ENCODE data around the gene ZBTB20. TPM values are rescaled to one million over a fixed set of nuclear protein-coding genes. Genes with fewer than 3 reads are reported as not detected.
A peak's percentile ranks its signal among the peaks of the same experiment; 100 is the strongest.

ZBTB20 gene
- total RNA-seq, 1 experiment from 2014 or later = 12.8 TPM

DNA sequence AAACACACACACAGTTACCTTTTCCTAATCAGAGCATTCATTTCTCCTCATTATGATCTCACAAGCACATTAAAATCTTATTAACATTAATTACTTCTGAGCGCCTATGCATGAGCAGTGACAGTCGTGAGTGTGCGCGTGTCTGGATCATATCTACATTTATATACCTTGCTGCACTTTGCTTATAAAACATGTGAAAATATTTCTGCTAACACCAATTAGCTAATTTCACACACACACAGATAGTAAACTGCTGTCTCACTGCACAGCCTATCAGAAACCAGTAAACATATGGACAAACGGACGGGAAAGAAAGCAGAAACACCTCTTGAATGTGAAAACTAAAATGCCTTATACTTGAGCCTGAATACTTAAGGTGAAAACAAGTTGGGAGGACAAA lies 64.8 kb downstream of the ZBTB20 start:
- Mint-ChIP-seq H3K27me3 (ENCODE audit: insufficient read depth, unreplicated experiment) (no peaks in the 10 kb centered on the region), H3K4me1 (ENCODE audit: low read depth, unreplicated experiment) (no peaks in the 10 kb centered on the region), H3K36me3 (ENCODE audit: insufficient read depth, unreplicated experiment) (no peaks in the 10 kb centered on the region), H3K4me3 (ENCODE audit: unreplicated experiment) (no peak overlapping the region), H3K27ac (ENCODE audit: unreplicated experiment) (no peak overlapping the region), H3K9me3 (ENCODE audit: unreplicated experiment) (no peaks in the 10 kb centered on the region)
- Histone ChIP-seq H3K36me3 (ENCODE audit: control insufficient read depth, insufficient read depth, low read length) (no peaks in the 10 kb centered on the region), H3K4me1 (peaks cover 10% of the 10 kb centered on the region), H3K27me3 (replicated peaks; ENCODE audit: control insufficient read depth, insufficient read depth, low read length) (no peaks in the 10 kb centered on the region), H3K9me3 (no peaks in the 10 kb centered on the region), H3K4me3 (ENCODE audit: low read depth, low read length) (no peak overlapping the region)
- BruUV-seq (replicated peaks) = no TSS peak
- CTCF ChIA-PET = no interaction called here
- TF ChIP-seq, protein P1, sequence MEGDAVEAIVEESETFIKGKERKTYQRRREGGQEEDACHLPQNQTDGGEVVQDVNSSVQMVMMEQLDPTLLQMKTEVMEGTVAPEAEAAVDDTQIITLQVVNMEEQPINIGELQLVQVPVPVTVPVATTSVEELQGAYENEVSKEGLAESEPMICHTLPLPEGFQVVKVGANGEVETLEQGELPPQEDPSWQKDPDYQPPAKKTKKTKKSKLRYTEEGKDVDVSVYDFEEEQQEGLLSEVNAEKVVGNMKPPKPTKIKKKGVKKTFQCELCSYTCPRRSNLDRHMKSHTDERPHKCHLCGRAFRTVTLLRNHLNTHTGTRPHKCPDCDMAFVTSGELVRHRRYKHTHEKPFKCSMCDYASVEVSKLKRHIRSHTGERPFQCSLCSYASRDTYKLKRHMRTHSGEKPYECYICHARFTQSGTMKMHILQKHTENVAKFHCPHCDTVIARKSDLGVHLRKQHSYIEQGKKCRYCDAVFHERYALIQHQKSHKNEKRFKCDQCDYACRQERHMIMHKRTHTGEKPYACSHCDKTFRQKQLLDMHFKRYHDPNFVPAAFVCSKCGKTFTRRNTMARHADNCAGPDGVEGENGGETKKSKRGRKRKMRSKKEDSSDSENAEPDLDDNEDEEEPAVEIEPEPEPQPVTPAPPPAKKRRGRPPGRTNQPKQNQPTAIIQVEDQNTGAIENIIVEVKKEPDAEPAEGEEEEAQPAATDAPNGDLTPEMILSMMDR (IDR thresholded peaks at IDR 0.05; ENCODE audit: insufficient read depth in 1 of 2, low read depth in 1 of 2, low read length in 1 of 2, severe bottlenecking in 1 of 2, unreplicated experiment in 1 of 2) = no peak
- POLR2A ChIA-PET = no interaction called here
- DNase-seq = no peak
- intact Hi-C loops (cut with micrococcal nuclease; ENCODE audit: unreplicated experiment) = no loop called here

- intact Hi-C loops (cut with micrococcal nuclease; ENCODE audit: unreplicated experiment) = loop anchor here (1.0 kb wide), 1 partner anchor 254 kb away; no protein-coding TSS in a partner anchor
- H3K27me3 ChIP-seq (replicated peaks; ENCODE audit: control insufficient read depth, insufficient read depth, low read length) = no peaks in the 10 kb centered on the region
- CTCF ChIA-PET = no interaction called here
- H3K4me3 ChIP-seq (ENCODE audit: low read depth, low read length) = no peak overlapping the region
- no peak for DNase-seq
- TF ChIP-seq, protein P1 (IDR thresholded peaks at IDR 0.05; ENCODE audit: insufficient read depth in 1 of 2, low read depth in 1 of 2, low read length in 1 of 2, severe bottlenecking in 1 of 2, unreplicated experiment in 1 of 2) = peak in 1 of 2 experiments; percentile 5
- H3K4me1 ChIP-seq = peaks cover 12% of the 10 kb centered on the region
- POLR2A ChIA-PET = no interaction called here
- no peaks in the 10 kb centered on the region for H3K36me3 ChIP-seq (ENCODE audit: control insufficient read depth, insufficient read depth, low read length)
- no peaks in the 10 kb centered on the region for H3K9me3 Mint-ChIP-seq (ENCODE audit: unreplicated experiment)
- H3K4me3 Mint-ChIP-seq (ENCODE audit: unreplicated experiment) = no peak overlapping the region
- H3K27me3 Mint-ChIP-seq (ENCODE audit: insufficient read depth, unreplicated experiment) = no peaks in the 10 kb centered on the region
- no peak overlapping the region for H3K27ac Mint-ChIP-seq (ENCODE audit: unreplicated experiment)
- no TSS peak for BruUV-seq (replicated peaks)
- H3K4me1 Mint-ChIP-seq (ENCODE audit: low read depth, unreplicated experiment) = no peaks in the 10 kb centered on the region
- H3K36me3 Mint-ChIP-seq (ENCODE audit: insufficient read depth, unreplicated experiment) = no peaks in the 10 kb centered on the region
- no peaks in the 10 kb centered on the region for H3K9me3 ChIP-seq
Observed at GRCh38 chr3:115081444-115081843, 65.6 kb downstream of the ZBTB20 start.

- no peak overlapping the region for H3K4me3 Mint-ChIP-seq (ENCODE audit: unreplicated experiment)
- TF ChIP-seq, protein P1 (IDR thresholded peaks at IDR 0.05; ENCODE audit: insufficient read depth in 1 of 2, low read depth in 1 of 2, low read length in 1 of 2, severe bottlenecking in 1 of 2, unreplicated experiment in 1 of 2) = no peak
- ChIA-PET CTCF (no interaction called here), POLR2A (no interaction called here)
- Histone ChIP-seq H3K36me3 (ENCODE audit: control insufficient read depth, insufficient read depth, low read length) (no peaks in the 10 kb centered on the region), H3K4me1 (peaks cover 12% of the 10 kb centered on the region), H3K27me3 (replicated peaks; ENCODE audit: control insufficient read depth, insufficient read depth, low read length) (no peaks in the 10 kb centered on the region), H3K4me3 (ENCODE audit: low read depth, low read length) (no peak overlapping the region), H3K9me3 (no peaks in the 10 kb centered on the region)
- H3K27me3 Mint-ChIP-seq (ENCODE audit: insufficient read depth, unreplicated experiment) = peaks cover 5% of the 10 kb centered on the region
- intact Hi-C loops (cut with micrococcal nuclease; ENCODE audit: unreplicated experiment) = no loop called here
- H3K9me3 Mint-ChIP-seq (ENCODE audit: unreplicated experiment) = no peaks in the 10 kb centered on the region
- no peak for DNase-seq
- no peak overlapping the region for H3K27ac Mint-ChIP-seq (ENCODE audit: unreplicated experiment)
- no peaks in the 10 kb centered on the region for H3K4me1 Mint-ChIP-seq (ENCODE audit: low read depth, unreplicated experiment)
- no peaks in the 10 kb centered on the region for H3K36me3 Mint-ChIP-seq (ENCODE audit: insufficient read depth, unreplicated experiment)
- BruUV-seq (replicated peaks) = no TSS peak
Observed at GRCh38 chr3:115077501-115078250, 69.4 kb downstream of the ZBTB20 start.

Measured in Caco-2 (cell line).